Stimulated activated naive CD8-positive, alpha-beta T cell treated with anti-CD3 and anti-CD28 coated beads, Interleukin-15, Interleukin-2, amounts not matched to agents 100 ng/mL and 50 ng/mL, for 24 hours (primary cell): ENCODE results near the gene DDT.
"Not testable (repeated sequence)": the region's sequence is repeated elsewhere in the genome, so short reads cannot be mapped to it uniquely, and the experiment has no call there.

Experiments
- H3K27ac Mint-ChIP-seq: one replicate; pipeline ENCODE4 v1.8.0; 2021; ENCODE audit warnings: mild to moderate bottlenecking, mixed read lengths
- H3K27me3 Mint-ChIP-seq: one replicate; pipeline ENCODE4 v1.8.0; 2021; ENCODE audit warnings: mixed read lengths
- H3K36me3 Mint-ChIP-seq: one replicate; pipeline ENCODE4 v1.8.0; 2021; ENCODE audit warnings: low read depth, mixed read lengths
- H3K4me1 Mint-ChIP-seq: one replicate; pipeline ENCODE4 v1.8.0; 2021; ENCODE audit warnings: low read depth, mixed read lengths
- H3K4me3 Mint-ChIP-seq: one replicate; pipeline ENCODE4 v1.8.0; 2021; ENCODE audit warnings: mild to moderate bottlenecking, mixed read lengths
- H3K9me3 Mint-ChIP-seq: one replicate; pipeline ENCODE4 v1.8.0; 2021; ENCODE audit warnings: mixed read lengths

Gene DDT

GRCh38 chr22:23947391-23947790, 26.9 kb downstream of the DDT start:
- H3K4me1 Mint-ChIP-seq, H3K9me3 Mint-ChIP-seq, H3K27ac Mint-ChIP-seq, H3K27me3 Mint-ChIP-seq, H3K36me3 Mint-ChIP-seq, H3K4me3 Mint-ChIP-seq: not testable (repeated sequence)

DNA sequence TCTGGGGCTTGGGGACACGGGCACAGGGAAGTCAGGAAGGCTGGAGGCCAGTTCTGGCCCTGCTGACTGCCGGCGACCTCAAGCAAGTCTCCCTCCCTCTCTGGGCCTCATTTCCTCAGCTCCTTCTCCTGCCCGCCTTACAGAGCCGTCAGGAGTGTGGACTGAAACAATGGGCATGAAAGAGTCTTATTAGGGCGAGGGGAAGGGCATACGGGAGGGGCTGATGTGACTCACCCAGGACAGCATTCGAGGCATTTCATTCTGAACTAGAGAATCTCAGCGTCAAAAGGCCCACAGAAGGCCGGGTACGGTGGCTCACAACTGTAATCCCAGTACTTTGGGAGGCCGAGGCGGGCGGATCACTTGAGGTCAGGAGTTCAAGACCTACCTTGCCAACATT, 34.1 kb downstream of the DDT start:
- H3K4me3 Mint-ChIP-seq, H3K9me3 Mint-ChIP-seq, H3K27ac Mint-ChIP-seq, H3K4me1 Mint-ChIP-seq, H3K36me3 Mint-ChIP-seq, H3K27me3 Mint-ChIP-seq: not testable (repeated sequence)

- Mint-ChIP-seq H3K27me3 (peaks cover 4% of the 10 kb centered on the region), H3K36me3 (no peaks in the 10 kb centered on the region), H3K9me3 (no peaks in the 10 kb centered on the region), H3K27ac (no peak overlapping the region), H3K4me3 (no peak overlapping the region), H3K4me1 (no peaks in the 10 kb centered on the region)
Measured at GRCh38 chr22:23939017-23939357, 35.3 kb downstream of the DDT start.

DNA sequence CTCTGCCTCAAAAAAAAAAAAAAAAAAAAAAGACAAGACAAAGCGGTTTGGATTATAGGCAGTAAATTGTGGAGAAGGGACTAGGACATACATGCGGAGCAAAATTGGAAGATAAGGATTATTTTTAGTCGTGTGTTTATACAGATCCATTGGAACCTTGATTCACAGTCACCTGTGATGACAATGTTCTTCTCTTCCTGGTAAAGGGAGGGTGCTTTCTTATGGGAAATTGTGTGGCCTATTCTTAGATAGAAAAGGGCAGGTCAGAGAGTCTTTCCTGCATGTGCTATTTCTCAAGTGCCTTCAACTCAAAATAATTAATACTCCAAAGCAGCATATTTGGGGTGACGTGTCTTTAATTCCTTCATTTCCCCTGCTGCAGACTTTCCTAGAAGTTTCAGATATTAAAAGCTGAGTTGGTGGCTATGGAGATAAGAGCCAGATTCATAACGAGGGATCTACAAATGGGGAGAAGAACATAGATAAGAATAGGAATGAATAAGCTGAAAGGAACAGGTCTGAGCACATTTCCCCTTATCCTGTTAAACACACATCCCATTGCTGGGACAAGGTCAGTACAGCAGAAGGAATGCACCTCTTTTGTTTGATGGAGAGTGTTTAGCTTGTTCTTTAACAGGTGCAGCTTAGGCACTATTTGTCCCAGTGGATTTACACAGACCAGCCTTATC, 35.8 kb downstream of the DDT start:
- H3K4me1 Mint-ChIP-seq: no peaks in the 10 kb centered on the region
- H3K27ac Mint-ChIP-seq: no peak overlapping the region
- H3K27me3 Mint-ChIP-seq: peaks cover 4% of the 10 kb centered on the region

DNA sequence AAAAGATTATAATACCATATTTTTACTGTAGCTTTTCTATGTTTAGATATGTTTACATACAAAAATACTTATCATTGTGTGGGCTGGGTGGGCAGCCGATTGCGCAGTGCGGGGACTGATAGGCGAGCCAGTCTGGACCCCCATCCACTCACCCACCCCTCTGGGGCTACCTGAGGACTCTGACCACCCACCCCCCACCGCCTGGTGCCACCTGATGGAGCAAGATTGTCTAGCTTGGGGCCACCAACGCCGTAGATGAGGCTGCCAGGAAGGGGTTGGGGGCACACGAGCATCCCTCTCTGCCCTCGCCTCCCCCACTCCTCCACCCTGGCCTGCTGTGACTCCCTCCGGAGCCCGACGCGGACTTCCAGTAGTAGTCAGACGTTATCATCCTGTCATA, 47.7 kb downstream of the DDT start:
- Mint-ChIP-seq H3K9me3 (peaks cover 15% of the 10 kb centered on the region), H3K4me3 (no peak overlapping the region), H3K27ac (no peak overlapping the region), H3K4me1 (no peaks in the 10 kb centered on the region), H3K36me3 (peaks cover 10% of the 10 kb centered on the region), H3K27me3 (peaks cover 4% of the 10 kb centered on the region)

More for the DNA sequence above, 35.8 kb downstream of the DDT start:
- Mint-ChIP-seq H3K9me3 (no peaks in the 10 kb centered on the region), H3K4me3 (no peak overlapping the region), H3K36me3 (no peaks in the 10 kb centered on the region)

DNA sequence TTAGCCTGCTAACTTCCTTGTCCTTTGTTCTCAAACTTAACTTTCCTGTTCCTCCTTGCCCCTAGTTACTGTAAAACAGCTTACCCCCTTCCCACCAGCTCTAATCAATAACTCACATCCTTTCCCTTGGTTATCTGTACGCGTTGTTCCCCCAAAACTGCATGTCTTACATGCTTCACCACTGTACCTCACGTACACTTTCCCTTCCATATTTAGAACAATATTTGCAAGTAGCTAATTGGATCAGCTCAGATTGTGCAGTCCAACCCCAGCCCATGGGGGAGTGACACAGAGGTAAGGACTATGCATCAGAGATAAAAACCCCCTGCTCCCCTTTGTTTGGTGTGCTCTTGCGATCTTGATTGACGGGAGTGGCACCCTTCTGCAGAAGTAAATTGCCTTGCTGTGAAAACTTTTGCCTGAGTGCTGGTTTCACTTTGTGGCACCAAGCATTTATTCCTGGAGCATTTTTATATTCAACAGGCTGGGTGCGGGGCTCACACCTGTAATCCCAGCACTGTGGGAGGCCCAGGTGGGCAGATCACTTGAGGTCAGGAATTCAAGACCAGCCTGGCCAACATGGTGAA, 49.1 kb downstream of the DDT start:
- peaks cover 6% of the 10 kb centered on the region for H3K36me3 Mint-ChIP-seq
- H3K9me3 Mint-ChIP-seq: peaks cover 10% of the 10 kb centered on the region
- H3K27me3 Mint-ChIP-seq: no peaks in the 10 kb centered on the region
- no peak overlapping the region for H3K27ac Mint-ChIP-seq
- H3K4me1 Mint-ChIP-seq: no peaks in the 10 kb centered on the region
- H3K4me3 Mint-ChIP-seq: no peak overlapping the region

GRCh38 chr22:23922921-23923320, 51.3 kb downstream of the DDT start:
- H3K9me3 Mint-ChIP-seq: peaks cover 10% of the 10 kb centered on the region
- H3K4me3 Mint-ChIP-seq: no peak overlapping the region
- H3K36me3 Mint-ChIP-seq: peaks cover 6% of the 10 kb centered on the region
- no peaks in the 10 kb centered on the region for H3K27me3 Mint-ChIP-seq
- H3K27ac Mint-ChIP-seq: no peak overlapping the region
- no peaks in the 10 kb centered on the region for H3K4me1 Mint-ChIP-seq

DNA sequence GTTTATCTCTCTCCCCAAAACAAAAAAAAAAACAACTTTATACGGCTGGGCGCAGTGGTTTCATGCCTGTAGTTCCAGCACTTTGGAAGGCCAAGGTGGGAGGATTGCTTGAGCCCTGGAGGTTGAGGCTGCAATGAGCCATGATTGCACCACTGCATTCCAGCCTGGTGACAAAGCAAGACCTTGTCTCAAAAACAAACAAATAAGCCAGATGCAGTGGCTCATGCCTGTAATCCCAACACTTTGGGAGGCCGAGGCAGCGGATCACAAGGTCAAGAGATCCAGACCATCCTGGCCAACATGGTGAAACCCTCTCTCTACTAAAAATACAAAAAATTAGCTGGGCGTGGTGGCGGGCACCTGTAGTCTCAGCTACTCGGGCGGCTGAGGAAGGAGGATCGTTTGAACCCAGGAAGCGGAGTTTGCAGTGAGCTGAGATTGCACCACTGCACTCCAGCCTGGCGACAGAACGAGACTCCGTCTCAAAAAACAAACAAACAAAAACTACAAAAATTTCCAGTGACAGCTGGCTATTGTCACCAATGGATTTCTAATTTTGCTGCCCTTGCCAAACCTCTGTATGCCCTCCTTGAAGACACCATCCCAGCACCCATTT, 52.5 kb downstream of the DDT start:
- H3K36me3 Mint-ChIP-seq, H3K4me1 Mint-ChIP-seq, H3K9me3 Mint-ChIP-seq: not testable (repeated sequence)

More for the DNA sequence above, 52.5 kb downstream of the DDT start:
- not testable (repeated sequence) for H3K27ac Mint-ChIP-seq, H3K4me3 Mint-ChIP-seq, H3K27me3 Mint-ChIP-seq
